Epidermal melanocyte (primary cell): ENCODE results near the gene HSPB6.
"Not testable (repeated sequence)": the region's sequence is repeated elsewhere in the genome, so short reads cannot be mapped to it uniquely, and the experiment has no call there.

ENCODE experiments used
- DNase-seq: peaks from one replicate; pipeline ENCODE4 v3.0.0; 2011; ENCODE audit warnings: low spot score; ENCODE audit not compliant: insufficient read length

HSPB6 gene

GRCh38 chr19:35786299-35787160 is 29.7 kb upstream of the HSPB6 start:
- no peak for DNase-seq

GRCh38 chr19:35785339-35785627 is 28.5 kb upstream of the HSPB6 start:
- no peak for DNase-seq

- no peak for DNase-seq
Measured at GRCh38 chr19:35784503-35785338, 27.9 kb upstream of the HSPB6 start.

GRCh38 chr19:35783469-35784434 is 26.9 kb upstream of the HSPB6 start:
- no peak for DNase-seq

- no peak for DNase-seq
Measured at GRCh38 chr19:35782589-35782988, 25.8 kb upstream of the HSPB6 start.

- no peak for DNase-seq
Measured at GRCh38 chr19:35781650-35782049, 24.8 kb upstream of the HSPB6 start.

- DNase-seq, result no peak
Measured at GRCh38 chr19:35780717-35781116, 23.9 kb upstream of the HSPB6 start.

GRCh38 chr19:35780058-35780457 is 23.2 kb upstream of the HSPB6 start:
- no peak for DNase-seq

GRCh38 chr19:35779033-35779432 is 22.2 kb upstream of the HSPB6 start:
- no peak for DNase-seq

GRCh38 chr19:35777961-35778360 is 21.1 kb upstream of the HSPB6 start:
- no peak for DNase-seq

- DNase-seq, result peak; percentile 60
Measured at GRCh38 chr19:35777086-35777841, 20.4 kb upstream of the HSPB6 start.

GRCh38 chr19:35776102-35776788 is 19.4 kb upstream of the HSPB6 start:
- no peak for DNase-seq

GRCh38 chr19:35775298-35776101 is 18.7 kb upstream of the HSPB6 start, which contains the start of gene ARHGAP33:
TSS of gene ARHGAP33 (plus strand) at chr19:35775564. CDS start at chr19:35775659, 95 bp downstream.
- peak; percentile 98 for DNase-seq

- no peak for DNase-seq
Measured at GRCh38 chr19:35775046-35775297, 18.1 kb upstream of the HSPB6 start.

GRCh38 chr19:35774274-35775045 is 17.6 kb upstream of the HSPB6 start:
- DNase-seq, result no peak

GRCh38 chr19:35773020-35773806 is 16.4 kb upstream of the HSPB6 start:
- DNase-seq, result no peak

GRCh38 chr19:35772362-35772761 is 15.5 kb upstream of the HSPB6 start:
- not testable (repeated sequence) for DNase-seq

GRCh38 chr19:35768082-35768421 is 11.2 kb upstream of the HSPB6 start:
- DNase-seq, result no peak
